Suppressor macrophage treated with lipopolysaccharide for 1 hour (primary cell): ENCODE data around the gene SLC16A1.
"Not testable (repeated sequence)": the region's sequence is repeated elsewhere in the genome, so short reads cannot be mapped to it uniquely, and the experiment has no call there.

Experiments
- DNase-seq, 3 donors: peaks; one replicate each; pipeline ENCODE4 v3.0.0-alpha.2; 2020 to 2022

The SLC16A1 gene

DNA sequence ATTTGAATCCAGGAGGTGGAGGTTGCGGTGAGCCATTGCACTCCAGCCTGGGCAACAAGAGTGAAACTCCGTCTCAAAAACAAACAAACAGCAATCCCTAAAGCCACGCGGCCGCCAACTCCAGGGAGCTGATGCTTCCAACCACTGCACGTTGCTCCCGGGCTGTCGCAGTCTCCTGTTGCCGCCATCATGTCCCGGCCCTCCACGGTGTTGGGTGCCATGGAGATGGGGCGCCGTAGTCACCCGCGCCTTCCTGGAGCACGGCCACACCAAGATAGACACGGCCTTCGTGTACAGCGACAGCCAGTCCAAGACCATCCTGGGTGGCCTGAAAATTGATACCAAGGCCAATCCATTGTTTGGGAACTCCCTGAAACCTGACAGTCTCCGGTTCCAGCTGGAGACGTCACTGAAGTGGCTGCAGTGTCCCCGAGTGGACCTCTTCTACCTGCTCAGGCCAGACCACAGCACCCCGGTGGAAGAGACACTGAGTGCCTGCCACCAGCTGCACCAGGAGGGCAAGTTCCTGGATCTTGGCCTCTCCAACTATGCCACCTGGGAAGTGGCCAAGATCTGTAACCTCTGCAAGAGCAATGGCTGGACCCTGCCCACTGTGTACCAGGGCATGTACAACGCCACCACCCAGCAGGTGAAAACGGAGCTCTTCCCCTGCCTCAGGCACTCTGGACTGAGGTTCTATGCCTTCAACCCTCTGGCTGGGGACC lies 32.6 kb downstream of the SLC16A1 start:
- DNase-seq: no peak

DNA sequence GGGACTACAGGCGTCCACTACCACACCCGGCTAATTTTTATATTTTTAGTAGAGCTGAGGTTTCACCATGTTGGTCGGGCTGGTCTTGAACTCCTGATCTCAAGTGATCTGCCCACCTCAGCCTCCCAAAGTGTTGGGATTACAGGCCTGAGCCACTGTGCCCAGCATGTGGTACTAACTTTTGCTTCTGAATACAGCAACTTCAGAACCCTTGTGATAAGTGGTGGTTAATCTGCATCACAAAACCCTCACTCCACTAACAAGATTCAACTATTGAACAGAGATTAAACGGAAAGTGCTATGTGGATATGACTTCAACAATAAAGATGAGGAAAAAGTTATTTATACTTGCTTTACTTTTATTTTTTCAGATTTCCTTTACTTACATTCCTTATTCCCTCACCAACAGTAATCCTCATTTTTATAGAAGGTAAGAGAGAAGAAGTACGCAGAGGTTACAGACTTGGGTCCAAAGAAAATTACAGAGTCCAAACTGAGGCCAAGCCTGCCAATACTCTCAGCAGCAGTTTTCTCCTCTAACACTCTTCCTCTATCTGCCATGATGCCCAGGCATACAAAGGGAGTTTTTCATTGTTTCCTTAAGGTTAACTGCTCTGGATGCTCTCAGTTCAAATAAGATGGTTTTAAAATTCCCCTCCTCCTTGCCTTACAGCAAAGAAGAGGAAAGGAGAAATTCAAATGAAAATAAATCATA lies 44.3 kb downstream of the SLC16A1 start:
- no peak for DNase-seq

DNA sequence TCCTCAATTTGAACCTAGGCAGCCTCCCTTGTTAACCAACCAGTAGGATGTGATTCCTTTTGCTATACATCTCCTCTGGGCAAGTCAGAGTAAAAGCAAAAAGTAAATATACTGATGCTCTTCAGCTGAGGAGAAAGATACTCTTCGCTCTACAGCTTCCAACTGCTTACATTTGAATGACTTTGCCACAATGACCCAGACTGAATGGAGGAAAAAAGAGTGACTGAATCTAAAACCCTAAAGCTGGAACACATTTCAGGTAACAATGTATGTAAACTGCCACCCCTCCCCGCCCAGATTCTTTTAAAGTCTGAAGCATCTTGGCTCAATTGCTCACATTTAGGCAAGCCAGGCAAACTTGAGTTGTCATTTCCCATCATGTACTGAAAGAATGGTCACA lies 46.1 kb downstream of the SLC16A1 start:
- DNase-seq: no peak

DNA sequence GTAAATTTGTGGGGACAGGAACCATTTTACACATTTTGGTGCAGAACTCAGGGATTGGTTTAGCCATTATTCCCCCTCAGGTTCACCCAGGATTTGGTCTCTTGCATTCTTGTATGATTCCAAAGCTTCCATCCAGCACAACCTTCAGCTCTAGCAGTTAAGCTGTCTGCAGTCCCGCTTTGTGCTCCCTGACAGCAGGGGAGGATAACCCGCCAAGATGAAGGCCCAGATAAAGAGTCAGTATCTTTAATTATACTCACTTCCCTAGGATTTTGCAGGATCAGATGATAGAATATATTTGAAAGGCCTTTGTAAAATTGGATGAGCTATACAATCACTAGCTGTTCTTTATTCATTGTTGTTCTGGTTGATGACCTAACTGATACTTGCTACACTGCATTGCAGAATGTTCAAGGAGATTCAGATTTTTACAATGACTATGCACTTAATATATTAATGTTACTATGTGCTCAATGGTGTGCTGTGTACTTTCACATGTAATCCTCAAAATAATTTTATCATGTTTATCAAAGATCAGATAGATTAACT lies 49.8 kb downstream of the SLC16A1 start:
- DNase-seq: peak in 1 of 3 donors; percentile 31

DNA sequence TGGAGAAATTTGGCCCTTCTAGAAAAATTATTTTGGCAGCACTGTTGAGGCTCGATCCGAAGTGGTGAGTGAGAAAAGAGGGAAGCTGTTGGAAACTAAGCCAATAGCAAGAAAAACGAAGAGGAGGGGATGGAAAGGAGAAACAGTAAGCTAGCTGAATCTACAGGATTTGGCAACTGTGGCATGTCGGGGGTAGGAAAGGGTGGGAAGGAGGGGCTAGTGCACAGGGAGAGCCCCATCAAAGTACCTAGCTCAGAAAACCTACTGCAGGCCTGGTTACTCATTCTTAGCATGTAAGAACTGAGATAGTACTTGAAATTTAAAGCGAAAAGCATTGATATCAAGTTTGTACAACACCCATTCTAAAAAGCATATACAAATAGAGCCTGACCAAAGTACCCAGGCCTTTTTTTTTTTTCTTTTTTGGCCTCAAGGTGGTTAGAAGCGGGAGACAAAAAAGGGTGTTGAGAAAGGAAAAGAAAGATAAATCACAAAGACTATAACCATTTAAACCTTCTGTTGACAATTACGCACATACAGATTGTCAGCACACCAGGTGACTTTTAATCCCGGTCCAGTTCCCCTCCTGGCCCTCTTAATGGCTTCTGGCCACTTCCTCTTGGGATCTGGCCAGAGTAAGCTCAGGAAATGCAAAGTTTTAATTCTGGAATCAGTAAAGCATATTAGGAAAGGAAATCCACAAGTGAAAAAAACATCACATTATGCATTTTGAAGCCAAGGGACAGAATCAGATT lies 50.4 kb downstream of the SLC16A1 start:
- peak; percentile 76 to 91 (median 85) for DNase-seq

DNA sequence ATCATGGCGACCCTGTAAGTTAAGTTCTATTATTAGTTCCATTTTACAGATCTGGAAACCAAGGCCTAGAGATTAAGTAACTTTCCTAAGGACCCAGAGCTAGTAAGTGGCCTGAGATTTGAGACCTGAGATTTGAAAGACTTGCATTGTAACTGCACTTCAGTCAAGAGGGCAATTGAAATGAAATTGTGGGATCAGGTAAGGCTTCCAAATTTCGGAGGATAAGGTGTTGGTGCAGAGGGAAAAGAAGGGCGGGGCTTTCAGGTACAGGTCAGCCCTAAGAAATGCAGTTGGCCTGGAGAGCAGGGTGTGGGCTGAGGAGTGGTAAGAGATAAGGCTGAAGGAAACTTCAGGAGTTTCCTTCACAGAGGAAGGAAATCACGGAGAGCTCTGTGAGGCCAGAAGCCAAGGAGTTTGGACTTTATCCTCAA lies 51.1 kb downstream of the SLC16A1 start:
- no peak for DNase-seq

DNA sequence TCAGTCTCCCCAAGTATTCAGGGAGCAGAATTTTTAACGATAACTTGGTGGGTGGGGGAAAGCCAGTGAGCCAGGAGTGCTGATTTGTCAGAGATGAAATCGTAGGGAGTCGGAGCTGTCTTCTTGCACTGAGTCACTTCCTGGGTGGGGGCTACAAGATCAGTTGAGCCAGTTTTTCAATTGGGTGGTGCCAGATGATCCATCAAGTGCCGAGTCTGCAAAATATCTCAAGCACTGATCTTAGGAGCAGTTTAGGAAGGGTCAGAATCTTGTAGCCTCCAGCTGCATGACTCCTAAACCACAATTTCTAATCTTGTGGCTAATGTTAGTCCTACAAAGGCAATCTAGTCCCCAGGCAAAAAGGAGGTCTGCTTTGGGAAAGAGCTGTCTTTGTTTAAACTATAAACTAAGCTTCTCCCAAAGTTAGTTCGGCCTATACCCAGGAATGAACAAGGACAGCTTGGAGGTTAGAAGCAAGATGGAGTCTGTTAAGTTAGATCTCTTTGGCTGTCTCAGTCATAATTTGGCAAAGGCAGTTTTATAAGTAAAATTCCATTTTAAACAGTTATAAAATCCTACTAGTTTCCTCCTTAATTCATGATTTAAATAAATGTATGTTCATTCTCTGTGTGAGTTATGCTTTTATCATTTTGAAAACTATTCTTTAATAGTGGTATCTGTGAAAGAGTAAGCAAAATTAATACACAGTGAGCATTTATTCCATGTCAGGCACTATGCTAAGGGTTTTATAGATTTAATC lies 51.7 kb downstream of the SLC16A1 start:
- DNase-seq: peak; percentile 85 to 92 (median 87)

DNA sequence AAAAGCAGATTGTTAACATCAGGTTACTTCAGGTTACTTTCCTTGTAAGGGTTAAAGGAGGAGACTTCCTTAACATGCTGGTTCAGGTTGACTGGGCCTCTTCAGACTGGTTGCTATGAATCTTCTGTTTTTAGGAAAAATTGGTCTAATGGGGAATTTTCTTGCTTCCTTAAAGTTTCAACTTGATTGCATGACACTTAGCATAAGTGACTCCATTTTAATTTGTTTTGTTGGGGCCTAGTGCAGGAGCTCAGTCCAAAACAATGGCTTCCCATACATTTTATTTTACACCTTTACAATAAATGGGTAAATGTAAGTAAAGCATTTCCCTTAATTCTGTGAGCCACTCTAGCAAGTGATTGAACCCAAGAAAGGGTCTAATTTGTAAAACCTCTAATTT lies 53.8 kb downstream of the SLC16A1 start:
- DNase-seq: no peak

DNA sequence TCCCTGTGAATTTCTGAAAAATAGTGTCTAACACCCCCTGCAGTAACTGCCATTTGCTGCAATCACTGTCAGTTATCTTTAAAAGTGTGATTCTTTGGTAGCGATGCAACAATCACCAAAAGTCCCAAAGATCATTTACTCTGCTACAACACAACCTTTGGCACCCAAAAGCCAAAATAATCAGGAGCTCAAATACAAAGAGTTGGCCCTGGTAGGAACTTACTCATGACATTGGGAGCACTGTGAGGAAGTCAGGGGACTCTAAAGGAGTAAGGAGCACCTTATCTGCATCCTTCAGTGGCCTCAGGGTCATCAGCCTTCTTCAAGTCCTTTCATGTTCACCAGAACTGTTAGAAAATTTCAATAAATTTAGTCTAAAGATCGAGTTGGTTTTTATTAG lies 54.6 kb downstream of the SLC16A1 start:
- DNase-seq: no peak

DNA sequence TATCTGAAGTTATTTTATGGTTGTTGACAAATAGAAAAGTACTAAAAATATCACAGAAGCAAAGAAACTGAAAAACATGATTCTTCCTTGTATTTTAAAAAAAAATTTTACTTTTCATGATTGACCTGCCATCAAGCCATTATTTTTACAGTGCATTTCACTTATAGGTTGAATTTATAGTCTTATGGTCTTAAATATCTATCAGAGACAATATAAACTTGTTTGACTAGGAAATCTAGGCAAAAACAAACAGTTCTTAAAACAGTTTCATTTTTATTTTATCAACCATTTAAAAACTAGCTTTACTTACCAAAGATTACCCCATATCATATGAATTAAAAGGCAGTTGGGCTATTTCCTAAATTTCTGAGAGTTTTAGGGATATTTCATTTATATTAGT lies 59.2 kb downstream of the SLC16A1 start:
- no peak for DNase-seq

DNA sequence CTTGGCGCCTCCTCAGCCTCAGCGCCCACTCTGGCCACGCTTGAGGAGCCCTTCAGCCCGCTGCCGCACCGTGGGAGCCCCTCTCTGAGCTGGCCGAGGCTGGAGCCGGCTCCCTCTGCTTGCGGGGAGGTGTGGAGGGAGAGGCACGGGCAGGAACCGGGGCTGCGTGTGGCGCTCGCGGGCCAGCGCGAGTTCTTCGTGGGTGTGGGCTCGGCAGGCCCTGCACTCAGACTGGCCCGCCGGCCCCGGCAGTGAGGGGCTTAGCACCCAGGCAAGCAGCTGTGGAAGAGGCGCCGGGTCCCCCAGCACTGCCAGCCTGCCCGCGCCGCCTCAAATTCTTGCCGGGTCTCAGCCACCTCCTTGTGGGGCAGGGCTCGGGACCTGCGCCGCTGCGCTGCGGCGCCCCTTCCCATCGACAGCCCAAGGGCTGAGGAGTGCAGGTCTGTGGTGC lies 61.4 kb downstream of the SLC16A1 start:
- DNase-seq: no peak

DNA sequence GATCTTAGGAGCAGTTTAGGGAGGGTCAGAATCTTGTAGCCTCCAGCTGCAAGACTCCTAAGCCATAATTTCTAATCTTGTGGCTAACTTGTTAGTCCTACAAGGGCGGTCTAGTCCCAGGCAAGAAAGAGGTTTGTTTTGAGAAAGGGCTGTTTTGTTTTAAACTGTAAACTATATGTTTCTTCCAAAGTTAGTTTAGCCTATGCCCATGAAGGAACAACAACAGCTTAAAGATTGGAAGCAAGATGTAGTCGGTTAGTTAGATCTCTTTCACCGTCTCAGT lies 62.0 kb downstream of the SLC16A1 start:
- no peak for DNase-seq

DNA sequence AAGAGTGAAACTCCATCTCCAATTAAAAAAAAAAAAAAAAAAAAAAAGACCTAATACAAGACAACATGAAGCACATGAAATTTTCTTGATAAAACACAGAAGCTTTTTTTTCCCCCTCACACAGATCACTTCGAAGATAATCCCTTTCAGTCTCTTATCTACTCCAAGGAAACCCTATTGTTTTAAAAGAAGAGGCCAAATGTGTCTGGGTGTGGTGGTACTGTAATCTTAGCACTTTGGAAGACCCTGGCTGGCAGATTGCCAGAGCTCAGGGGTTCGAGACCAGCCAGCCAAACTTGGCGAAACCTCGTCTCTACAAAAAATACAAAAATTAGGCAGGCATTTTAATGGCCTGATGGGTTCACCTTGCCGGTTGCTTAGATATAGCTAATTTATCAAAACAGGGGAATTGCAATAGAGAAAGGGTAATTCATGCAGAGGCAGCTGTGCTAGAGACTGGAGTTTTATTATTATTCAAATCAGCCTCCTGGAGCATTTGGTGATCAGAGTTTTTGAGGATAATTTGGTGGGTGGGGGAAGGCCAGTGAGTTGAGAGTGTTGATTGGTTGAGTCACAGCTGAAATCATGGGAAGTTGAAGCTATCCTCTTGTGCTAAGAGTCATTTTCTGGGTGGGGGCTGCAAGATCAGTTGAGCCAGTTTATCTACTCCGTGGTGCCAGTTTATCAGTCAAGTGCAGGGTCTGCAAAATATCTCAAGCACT lies 62.5 kb downstream of the SLC16A1 start:
- no peak for DNase-seq

DNA sequence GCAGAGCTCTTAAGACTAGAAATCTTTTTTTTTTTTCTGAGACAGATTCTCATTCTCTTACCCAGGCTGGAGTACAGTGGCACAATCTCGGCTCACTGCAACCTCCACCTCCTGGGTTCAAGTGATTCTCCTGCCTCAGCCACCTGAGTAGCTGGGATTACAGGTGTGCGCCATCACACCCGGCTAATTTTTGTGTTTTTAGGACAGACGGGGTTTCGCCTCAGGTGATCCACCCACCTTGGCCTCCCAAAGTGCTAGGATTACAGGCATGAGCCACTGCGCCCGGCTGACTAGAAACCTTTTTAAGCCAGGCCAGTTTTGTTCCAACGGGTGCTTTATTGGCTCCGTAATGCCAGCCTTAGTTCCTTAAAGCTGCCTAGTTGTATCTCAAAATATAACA lies 66.1 kb downstream of the SLC16A1 start:
- DNase-seq: not testable (repeated sequence)

DNA sequence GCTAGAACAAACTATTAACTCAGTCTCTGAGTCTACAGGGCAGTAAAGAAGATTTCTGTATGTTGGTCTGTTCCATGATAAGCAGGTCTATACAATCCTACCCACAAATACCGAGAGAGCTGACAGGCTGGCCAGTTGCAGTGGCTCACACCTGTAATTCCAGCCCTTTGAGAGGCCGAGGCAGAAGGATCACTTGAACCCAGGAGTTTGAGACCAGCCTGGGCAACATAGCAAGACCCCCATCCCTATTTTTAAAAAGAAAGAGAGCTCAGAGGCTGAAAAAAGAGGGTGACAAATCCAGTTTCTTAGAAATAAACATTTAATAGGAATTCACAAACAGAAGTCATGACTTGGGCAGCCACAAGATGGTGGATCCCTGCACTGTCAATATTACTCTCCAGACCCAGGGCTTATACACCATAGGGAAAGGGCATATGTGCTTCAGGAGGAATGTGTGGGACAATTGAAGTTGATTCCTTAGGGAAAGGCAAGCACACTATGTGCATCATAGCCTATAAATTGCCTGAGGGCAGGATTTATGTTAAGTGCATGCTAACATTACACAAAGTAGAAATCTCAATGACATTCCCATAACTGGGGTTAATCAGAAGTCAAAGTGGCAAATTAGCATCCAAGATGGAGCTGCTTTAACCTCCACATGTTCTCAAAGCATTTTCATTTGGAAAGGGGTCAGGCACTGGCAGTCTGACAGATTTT lies 66.8 kb downstream of the SLC16A1 start:
- DNase-seq: no peak

DNA sequence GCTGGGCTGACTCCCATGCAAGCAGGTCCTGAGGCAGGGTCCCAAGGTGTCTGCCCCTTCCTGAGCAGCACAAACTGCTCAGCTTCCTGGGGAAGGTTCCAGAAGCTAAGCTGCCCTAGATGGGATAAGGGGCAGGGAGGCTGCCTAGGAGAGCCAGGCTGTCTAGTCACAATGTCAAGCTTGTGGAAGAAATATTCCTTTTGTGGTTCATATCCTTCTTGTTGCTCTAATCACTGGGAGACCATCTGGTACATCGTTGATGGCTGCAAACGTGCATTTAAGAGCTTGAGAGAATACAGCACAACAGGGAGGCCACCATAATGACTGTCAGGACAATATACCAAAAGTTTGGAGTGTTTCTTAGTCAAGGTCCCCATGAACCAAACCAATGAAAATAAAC lies 67.4 kb downstream of the SLC16A1 start:
- DNase-seq: no peak

DNA sequence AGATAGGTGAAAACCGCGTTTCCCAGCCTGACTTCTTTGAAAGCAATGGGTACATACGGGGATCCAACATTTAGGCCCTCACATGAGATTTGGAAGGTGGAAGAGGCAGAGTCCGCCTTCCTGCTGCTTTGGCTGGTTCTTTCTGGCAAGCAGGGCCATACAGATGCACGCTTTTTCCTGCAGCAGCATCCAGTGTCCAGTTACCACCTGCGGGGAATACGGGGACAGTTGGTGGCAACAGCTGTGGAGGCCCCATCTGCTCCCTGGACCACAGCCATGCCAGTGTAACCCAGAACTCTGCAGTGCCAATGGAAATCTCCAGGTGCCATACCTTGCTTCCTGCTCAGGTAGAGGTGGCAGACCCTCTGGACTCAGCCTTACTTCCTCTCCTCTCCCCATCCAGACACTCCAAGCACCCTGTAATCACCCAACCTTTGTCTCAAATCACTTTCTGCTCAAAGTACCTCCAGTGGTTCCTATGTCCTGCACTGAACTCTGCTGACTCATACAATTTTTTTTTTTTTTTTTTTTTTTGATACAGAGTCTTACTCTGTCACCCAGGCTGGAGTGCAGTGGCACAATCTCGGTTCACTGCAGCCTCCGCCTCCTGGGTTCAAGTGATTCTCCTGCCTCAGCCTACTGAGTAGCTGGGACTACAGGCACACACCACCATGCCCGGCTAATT lies 68.3 kb downstream of the SLC16A1 start:
- no peak for DNase-seq

DNA sequence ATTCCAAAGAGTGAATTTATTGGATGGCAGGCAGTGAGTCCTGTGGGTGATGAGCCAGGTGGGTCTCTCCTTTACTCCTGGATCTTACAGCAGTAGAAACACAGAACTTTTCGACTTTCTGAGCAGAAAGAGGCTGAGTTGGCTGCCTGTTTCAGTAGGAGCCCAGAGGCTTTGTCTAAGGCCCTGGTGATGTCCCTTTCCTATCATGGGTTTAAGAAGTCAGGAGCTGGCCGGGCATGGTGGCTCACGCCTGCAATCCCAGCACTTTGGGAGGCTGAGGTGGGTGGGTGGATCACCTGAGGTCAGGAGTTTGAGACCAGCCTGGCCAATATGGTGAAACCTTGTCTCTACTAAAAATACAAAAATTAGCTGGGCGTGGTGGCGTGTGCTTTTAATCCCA lies 71.0 kb downstream of the SLC16A1 start:
- not testable (repeated sequence) for DNase-seq

DNA sequence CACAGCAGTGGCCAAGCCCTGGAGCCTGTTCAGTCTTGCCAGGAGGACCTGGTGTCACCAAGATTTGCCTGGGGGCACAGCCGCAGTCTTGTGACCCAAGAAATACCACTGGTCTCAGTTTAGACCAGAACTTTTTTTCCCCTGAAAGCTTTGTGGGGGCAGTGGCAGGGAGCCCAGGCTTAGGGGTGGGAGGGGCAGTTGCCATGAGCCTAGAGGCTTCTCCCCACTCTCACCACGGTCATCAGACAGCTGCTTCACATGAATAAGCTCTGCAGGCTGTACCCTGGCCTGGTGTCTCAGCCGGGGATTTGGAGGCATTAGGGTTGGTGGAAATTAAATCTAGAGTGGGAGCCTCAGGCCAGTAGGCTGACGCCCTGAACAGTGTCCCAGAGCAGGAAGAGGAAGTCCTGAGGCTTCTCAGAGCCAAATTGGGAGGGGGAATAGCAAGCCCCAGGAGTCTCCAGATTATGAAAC lies 73.7 kb downstream of the SLC16A1 start:
- DNase-seq: peak; percentile 45 to 70 (median 62)

DNA sequence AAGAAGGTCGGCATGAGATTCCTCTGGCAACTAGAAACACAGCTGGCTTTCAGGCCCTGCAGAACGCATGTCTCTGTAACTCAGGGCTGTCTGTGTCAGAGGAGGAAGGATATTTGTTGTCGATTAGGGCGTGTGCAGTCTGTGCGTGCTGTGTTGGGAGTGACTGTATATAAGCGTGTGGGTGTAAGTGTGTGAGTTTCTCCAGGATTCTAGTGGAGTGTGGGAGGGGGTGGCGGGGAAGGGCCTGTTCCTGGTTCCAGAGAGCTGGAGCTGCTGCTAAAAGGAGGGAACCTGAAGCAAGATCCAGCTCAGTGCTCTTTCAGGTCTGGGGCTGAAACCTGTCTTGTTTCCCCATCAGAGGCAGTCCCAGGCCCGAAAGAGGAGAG lies 74.3 kb downstream of the SLC16A1 start:
- DNase-seq: peak; percentile 55 to 72 (median 67)

DNA sequence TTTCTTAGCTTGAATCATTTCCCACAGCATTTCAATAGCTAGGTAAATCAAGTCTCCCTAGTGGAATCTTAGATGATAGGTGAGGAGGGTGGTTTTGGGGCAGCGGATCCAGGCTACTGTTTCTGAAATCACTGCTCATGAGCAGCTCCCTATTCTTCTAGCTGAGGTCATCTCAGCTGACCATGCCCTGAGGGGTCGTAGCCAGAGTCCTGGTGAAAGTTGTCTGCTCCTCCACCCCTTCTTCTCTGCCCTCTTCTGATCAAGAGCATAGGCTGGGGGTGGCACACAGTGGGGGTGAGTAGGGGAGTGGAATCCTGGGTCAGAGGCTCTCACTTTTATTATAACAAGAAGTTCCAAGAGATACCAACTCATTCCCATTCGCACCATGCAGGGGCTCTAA lies 76.2 kb downstream of the SLC16A1 start:
- DNase-seq: no peak
